Choroid plexus epithelial cell (primary cell): ENCODE data around the gene SAMD11.

ENCODE experiments used
- DNase-seq: peaks from one replicate; pipeline ENCODE4 v3.0.0-alpha.2; 2010; ENCODE audit warnings: low read depth
- H3K4me3 ChIP-seq: 2 replicates; pipeline ENCODE4 v1.5.1; 2011; ENCODE audit warnings: low read depth, mild to moderate bottlenecking, control low read depth, low read length, moderate library complexity
- CTCF ChIP-seq: conservative IDR thresholded peaks from 2 replicates; pipeline ENCODE4 v1.5.1; 2011; ENCODE audit warnings: low read depth, mild to moderate bottlenecking, control low read depth, inconsistent platforms, low read length, moderate library complexity

Gene SAMD11

DNA sequence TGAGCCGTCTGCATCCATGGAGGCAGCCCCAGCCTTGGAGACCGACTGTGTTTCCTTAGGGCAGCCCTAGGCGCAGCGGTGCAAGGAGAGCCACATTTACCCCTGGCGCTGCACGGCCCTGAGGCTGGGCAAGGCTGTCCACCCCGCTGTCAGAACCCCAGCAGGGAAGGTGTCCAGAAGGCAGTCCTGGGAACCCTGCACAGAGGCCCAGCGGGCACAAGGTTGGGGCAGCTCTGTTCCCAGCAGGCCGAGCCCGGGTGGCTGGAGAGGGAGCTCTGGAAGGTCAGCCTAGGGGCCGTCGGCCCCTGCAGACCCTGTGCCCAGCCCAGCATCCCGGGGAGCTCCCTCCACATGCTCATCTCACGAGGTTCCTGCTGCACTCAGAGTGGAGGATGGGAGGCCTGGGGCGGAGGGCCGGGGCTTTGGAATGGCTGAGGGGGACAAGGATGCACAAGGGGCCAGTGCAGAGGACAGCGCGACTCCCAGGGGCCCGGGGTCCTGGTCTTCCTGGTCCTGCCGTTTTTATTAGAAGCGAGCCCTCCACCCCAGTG, 19.9 kb upstream of the SAMD11 start:
- no peak for TF ChIP-seq CTCF
- peak overlapping the region; percentile 7 for H3K4me3 ChIP-seq
- no peak for DNase-seq

DNA sequence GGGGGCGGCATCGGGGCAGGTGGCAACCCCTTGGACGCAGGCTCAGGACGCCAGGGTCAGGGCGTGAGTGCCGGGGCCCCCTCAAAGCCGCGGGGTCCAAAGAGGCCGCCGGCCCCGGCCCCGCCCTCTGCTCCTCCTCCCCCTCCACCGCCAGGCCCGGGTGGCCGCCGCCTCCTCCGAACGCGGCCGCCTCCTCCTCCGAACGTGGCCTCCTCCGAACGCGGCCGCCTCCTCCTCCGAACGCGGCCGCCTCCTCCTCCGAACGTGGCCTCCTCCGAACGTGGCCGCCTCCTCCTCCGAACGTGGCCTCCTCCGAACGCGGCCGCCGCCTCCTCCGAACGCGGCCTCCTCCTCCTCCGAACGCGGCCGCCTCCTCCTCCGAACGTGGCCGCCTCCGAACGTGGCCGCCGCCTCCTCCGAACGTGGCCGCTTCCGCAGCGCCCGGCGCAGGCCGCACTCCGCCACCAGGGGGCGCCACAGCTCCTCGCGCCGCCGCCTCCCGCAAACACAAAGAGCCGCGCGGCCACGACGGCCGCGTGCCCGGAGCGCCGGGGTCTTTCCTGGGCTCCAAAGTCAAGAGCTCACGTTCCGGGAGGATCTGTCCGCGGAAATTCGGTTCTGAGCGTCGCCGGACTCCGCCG, 19.3 kb upstream of the SAMD11 start:
- H3K4me3 ChIP-seq, result peak overlapping the region; percentile 53
- peak; percentile 86 for DNase-seq
- TF ChIP-seq CTCF, result peak; percentile 56

- H3K4me3 ChIP-seq, result peak overlapping the region; percentile 53
- peak; percentile 47 for DNase-seq
- no peak for TF ChIP-seq CTCF
Measured at GRCh38 chr1:905071-905749, 18.5 kb upstream of the SAMD11 start.

- no peak overlapping the region for H3K4me3 ChIP-seq
- DNase-seq, result no peak
- no peak for TF ChIP-seq CTCF
Measured at GRCh38 chr1:905811-906599, 17.7 kb upstream of the SAMD11 start.

DNA sequence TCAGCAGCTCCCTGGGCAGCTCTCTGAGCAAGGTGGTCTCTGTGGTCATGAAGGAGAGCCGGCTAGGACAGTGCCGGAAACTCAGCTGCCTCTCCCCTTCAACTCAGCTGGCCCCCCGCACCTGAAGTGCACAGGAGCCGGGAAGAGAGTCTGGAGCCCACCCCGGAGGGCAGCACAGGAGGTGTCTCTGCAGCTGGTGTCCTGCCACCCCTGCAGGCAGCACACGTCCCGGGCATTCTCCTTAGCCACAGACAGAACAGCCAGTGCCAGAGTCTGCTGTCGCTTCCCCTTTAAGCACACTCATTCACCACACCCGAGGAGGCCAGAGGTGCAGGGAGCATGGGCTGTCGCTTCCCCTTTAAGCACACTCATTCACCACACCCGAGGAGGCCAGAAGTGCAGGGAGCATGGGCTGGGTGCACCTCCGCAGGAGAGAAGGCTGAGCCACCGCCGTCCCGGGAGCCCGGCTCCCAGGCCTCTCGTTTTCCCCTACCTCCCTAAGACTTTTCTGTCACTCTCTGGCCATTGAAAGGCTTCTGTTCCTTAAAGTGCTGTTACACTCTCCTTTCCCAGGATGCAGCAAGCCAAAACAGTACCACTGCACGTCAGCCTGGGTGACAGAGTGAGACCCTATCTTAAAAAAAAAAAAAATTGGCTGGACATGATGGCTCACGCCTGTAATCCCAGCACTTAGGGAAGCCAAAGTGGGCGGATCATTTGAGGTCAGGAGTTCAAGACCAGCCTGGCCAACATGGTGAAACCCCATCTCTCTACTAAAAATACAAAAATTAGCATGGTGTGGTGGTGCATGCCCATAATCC, 16.9 kb upstream of the SAMD11 start:
- DNase-seq, result peak; percentile 48
- H3K4me3 ChIP-seq, result no peak overlapping the region
- no peak for TF ChIP-seq CTCF

DNA sequence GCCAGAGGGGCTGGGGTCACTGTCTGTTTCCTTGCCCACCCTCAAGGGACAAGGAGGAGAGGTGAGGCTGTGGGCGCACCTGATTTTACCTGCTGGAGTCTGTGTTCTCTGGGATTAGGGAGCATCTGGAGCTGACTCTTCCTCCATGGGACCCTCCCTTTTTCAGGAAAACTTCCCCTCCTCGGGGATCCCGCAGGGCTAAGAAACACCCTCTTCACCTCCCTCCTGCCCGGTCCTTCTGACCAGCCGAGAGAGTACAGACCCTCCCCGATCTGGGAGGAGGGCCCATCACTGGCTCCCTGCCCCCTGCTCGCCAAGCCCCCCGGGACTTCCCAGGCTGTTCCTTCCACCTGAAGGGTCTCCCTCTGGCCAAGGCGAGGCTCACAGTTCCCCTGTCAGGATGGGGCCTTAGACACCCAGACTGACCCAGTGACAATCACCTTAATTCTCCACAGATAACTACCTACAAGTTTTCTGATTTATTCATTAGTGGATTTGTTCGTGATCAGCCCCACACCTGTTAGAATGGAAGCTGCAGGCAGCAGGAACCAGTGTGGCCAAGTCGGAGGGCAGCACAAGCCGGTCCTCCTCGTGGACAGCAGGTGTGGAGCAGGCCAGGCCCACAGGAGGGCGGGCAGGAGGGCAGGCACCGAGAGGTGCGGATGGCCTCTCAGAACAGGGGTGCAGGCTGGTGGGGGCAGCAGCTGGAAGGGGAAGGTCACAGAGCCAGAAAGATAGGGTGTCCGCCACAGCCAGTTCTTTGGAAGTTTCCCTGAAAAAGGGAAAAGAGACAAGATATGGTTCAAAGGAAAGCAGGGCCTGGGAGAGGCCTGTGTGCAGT, 15.9 kb upstream of the SAMD11 start:
- no peak overlapping the region for H3K4me3 ChIP-seq
- TF ChIP-seq CTCF, result no peak
- DNase-seq, result no peak
